ENCODE data around the gene KPNA6. TPM values are rescaled to one million over a fixed set of nuclear protein-coding genes. Genes with fewer than 3 reads are reported as not detected.

KPNA6 gene
- total and polyA plus RNA-seq, 2 donors from 2014 or later, result 10.6 to 66.9 TPM

GRCh38 chr1:32099426-32099825 is 8.4 kb upstream of the KPNA6 start:
- H3K27ac ChIP-seq (ENCODE audit: low read depth in 2 of 2, low read length in 2 of 2), result no peak overlapping the region
- H3K4me3 ChIP-seq (ENCODE audit: low read length in 3 of 3), result no peak overlapping the region
- no peaks in the 10 kb centered on the region for H3K4me1 ChIP-seq (ENCODE audit: control insufficient read depth in 2 of 3, insufficient read depth in 2 of 3, low read depth in 1 of 3, low read length in 3 of 3)
- no peak for DNase-seq
- no peak overlapping the region for H3K9ac ChIP-seq (ENCODE audit: low read length in 3 of 3)
- intact Hi-C loops (cut with DNase I), result no loop called here
- H3K9me3 ChIP-seq (ENCODE audit: control insufficient read depth in 2 of 3, insufficient read depth in 1 of 3, low read length in 3 of 3), result no peaks in the 10 kb centered on the region
- no peak for FAIRE-seq
- peaks cover 2 to 25% (median 22%) of the 10 kb centered on the region in 3 donors for H3K36me3 ChIP-seq (ENCODE audit: control insufficient read depth in 2 of 3, insufficient read depth in 3 of 3, low read length in 3 of 3)
- no peaks in the 10 kb centered on the region for H3K27me3 ChIP-seq (ENCODE audit: control insufficient read depth, insufficient read depth, low read length)
- TF ChIP-seq, protein P1, sequence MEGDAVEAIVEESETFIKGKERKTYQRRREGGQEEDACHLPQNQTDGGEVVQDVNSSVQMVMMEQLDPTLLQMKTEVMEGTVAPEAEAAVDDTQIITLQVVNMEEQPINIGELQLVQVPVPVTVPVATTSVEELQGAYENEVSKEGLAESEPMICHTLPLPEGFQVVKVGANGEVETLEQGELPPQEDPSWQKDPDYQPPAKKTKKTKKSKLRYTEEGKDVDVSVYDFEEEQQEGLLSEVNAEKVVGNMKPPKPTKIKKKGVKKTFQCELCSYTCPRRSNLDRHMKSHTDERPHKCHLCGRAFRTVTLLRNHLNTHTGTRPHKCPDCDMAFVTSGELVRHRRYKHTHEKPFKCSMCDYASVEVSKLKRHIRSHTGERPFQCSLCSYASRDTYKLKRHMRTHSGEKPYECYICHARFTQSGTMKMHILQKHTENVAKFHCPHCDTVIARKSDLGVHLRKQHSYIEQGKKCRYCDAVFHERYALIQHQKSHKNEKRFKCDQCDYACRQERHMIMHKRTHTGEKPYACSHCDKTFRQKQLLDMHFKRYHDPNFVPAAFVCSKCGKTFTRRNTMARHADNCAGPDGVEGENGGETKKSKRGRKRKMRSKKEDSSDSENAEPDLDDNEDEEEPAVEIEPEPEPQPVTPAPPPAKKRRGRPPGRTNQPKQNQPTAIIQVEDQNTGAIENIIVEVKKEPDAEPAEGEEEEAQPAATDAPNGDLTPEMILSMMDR (IDR thresholded peaks at IDR 0.05; ENCODE audit: borderline replicate concordance, extremely low read depth, insufficient read depth), result no peak

- DNase-seq (no peak), FAIRE-seq (no peak)
- H3K4me3 ChIP-seq (ENCODE audit: low read length in 3 of 3), result no peak overlapping the region
- no peaks in the 10 kb centered on the region for H3K4me1 ChIP-seq (ENCODE audit: control insufficient read depth in 2 of 3, insufficient read depth in 2 of 3, low read depth in 1 of 3, low read length in 3 of 3)
- H3K27me3 ChIP-seq (ENCODE audit: control insufficient read depth, insufficient read depth, low read length), result no peaks in the 10 kb centered on the region
- TF ChIP-seq, protein P1 (IDR thresholded peaks at IDR 0.05; ENCODE audit: borderline replicate concordance, extremely low read depth, insufficient read depth), result no peak
- no peak overlapping the region for H3K27ac ChIP-seq (ENCODE audit: low read depth in 2 of 2, low read length in 2 of 2)
- intact Hi-C loops (cut with DNase I), result no loop called here
- peaks cover 2 to 18% (median 16%) of the 10 kb centered on the region in 3 donors for H3K36me3 ChIP-seq (ENCODE audit: control insufficient read depth in 2 of 3, insufficient read depth in 3 of 3, low read length in 3 of 3)
- H3K9me3 ChIP-seq (ENCODE audit: control insufficient read depth in 2 of 3, insufficient read depth in 1 of 3, low read length in 3 of 3), result no peaks in the 10 kb centered on the region
- H3K9ac ChIP-seq (ENCODE audit: low read length in 3 of 3), result no peak overlapping the region
These were observed 7.5 kb upstream of the KPNA6 start for GRCh38 chr1:32100359-32100758.

DNA sequence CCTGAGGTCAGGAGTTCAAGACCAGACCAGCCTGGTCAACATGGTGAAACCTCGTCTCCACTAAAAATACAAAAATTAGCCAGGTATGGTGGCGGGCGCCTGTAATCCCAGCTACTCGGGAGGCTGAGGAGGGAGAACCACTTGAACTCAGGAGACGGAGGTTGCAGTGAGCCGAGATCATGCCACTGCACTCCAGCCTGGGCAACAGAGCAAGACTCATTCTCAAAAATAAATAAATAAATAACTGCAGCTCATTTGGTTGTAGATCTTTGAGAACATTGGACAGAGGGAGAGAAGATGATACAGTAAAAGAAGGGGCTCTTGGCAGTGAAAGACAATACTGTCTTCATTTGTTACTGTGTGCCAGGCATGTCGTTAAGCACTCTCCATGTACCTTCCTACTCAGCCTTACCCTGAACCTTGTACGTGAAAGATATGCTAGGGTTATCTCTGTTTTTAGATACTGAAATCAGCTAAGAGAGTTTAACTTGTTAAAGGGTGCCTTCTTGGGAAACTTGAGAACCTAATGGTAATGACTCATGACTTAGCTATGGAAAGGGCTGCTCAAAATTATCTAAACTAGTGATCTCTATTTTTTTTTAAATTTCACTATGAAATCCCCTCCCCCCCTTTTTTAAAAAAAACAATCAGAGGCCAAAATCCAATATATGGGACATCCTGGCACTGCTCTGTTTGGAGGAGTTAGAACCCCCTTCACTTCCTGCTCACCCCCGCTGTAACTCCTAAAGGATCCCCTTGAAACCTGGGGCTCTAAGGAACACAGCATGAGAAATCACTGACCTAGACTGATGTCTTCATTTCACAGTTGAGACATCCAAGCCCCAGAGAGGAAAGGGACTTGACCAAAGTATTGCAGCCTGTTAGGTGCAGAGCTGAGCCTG is 6.8 kb upstream of the KPNA6 start:
- intact Hi-C loops (cut with DNase I), result no loop called here
- Histone ChIP-seq H3K27me3 (ENCODE audit: control insufficient read depth, insufficient read depth, low read length) (no peaks in the 10 kb centered on the region), H3K9ac (ENCODE audit: low read length in 3 of 3) (no peak overlapping the region), H3K4me3 (ENCODE audit: low read length in 3 of 3) (no peak overlapping the region), H3K36me3 (ENCODE audit: control insufficient read depth in 2 of 3, insufficient read depth in 3 of 3, low read length in 3 of 3) (peaks cover 0 to 12% (median 10%) of the 10 kb centered on the region in 3 donors), H3K9me3 (ENCODE audit: control insufficient read depth in 2 of 3, insufficient read depth in 1 of 3, low read length in 3 of 3) (no peaks in the 10 kb centered on the region), H3K4me1 (ENCODE audit: control insufficient read depth in 2 of 3, insufficient read depth in 2 of 3, low read depth in 1 of 3, low read length in 3 of 3) (no peaks in the 10 kb centered on the region), H3K27ac (ENCODE audit: low read depth in 2 of 2, low read length in 2 of 2) (no peak overlapping the region)
- FAIRE-seq (no peak), DNase-seq (no peak)
- TF ChIP-seq, protein P1 (IDR thresholded peaks at IDR 0.05; ENCODE audit: borderline replicate concordance, extremely low read depth, insufficient read depth), result no peak

Data from kidney (tissue), 14 donors.